ENCODE data around the gene PPP3CA. TPM values are rescaled to one million over a fixed set of nuclear protein-coding genes. Genes with fewer than 3 reads are reported as not detected.
"Not testable (repeated sequence)": the region's sequence is repeated elsewhere in the genome, so short reads cannot be mapped to it uniquely, and the experiment has no call there.

The PPP3CA gene
- total and polyA plus RNA-seq, 3 donors from 2014 or later, result 19.1 to 44.5 (median 39.1) TPM

DNA sequence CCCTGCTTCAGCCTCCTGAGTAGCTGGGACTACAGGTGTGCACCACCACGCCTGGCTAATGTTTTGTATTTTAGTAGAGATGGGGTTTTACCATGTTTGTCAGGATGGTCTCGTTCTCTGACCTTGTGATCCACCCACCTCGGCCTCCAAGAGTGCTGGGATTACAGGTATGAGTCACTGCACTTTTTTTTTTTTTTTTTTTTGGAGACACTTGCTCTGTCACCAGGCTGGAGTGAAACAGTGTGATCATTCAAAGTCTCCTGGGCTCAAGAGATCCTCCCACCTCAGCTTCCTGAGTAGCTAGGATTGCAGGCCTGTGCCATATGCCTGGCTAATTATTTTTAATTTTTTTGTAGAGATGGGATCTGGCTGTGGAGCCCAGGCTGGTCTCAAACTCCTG lies 338.8 kb downstream of the PPP3CA start:
- Histone ChIP-seq H3K4me1 (no peaks in the 10 kb centered on the region), H3K27me3 (no peaks in the 10 kb centered on the region), H3K36me3 (ENCODE audit: low read depth, missing control alignments) (no peaks in the 10 kb centered on the region), H3K27ac (no peak overlapping the region), H3K4me3 (no peak overlapping the region), H3K9me3 (no peaks in the 10 kb centered on the region)
- intact Hi-C loops (cut with DNase I; ENCODE audit: low total_unique reads), result no loop called here
- TF ChIP-seq POLR2A (IDR thresholded peaks at IDR 0.05), result no peak
- TF ChIP-seq, protein P1, sequence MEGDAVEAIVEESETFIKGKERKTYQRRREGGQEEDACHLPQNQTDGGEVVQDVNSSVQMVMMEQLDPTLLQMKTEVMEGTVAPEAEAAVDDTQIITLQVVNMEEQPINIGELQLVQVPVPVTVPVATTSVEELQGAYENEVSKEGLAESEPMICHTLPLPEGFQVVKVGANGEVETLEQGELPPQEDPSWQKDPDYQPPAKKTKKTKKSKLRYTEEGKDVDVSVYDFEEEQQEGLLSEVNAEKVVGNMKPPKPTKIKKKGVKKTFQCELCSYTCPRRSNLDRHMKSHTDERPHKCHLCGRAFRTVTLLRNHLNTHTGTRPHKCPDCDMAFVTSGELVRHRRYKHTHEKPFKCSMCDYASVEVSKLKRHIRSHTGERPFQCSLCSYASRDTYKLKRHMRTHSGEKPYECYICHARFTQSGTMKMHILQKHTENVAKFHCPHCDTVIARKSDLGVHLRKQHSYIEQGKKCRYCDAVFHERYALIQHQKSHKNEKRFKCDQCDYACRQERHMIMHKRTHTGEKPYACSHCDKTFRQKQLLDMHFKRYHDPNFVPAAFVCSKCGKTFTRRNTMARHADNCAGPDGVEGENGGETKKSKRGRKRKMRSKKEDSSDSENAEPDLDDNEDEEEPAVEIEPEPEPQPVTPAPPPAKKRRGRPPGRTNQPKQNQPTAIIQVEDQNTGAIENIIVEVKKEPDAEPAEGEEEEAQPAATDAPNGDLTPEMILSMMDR (IDR thresholded peaks at IDR 0.05), result no peak
- no peak for DNase-seq
- WGBS, 2 donors, result 96 to 98% methylated on average over 3 of the region's 3 CpGs

DNA sequence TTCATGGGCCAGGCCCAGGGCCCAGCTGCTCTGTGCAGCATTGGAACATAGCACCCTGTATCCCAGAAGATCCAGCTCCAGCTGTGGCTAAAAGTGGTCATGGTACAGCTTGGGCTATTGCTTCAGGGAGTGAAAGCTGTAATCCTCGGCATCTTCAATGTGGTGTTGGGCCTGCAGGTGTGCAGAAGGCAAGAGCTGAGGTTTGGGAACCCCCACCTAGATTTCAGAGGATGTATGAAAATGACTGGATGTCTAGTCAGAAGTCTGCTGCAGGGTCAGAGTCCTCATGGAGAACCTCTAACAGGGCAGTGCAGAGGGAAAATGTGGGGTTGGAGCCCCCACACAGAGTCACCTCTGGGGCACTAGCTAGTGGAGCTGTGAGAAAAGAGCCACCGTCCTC lies 341.7 kb downstream of the PPP3CA start:
- Histone ChIP-seq H3K4me3 (no peak overlapping the region), H3K27me3 (no peaks in the 10 kb centered on the region), H3K36me3 (ENCODE audit: low read depth, missing control alignments) (no peaks in the 10 kb centered on the region), H3K9me3 (no peaks in the 10 kb centered on the region), H3K4me1 (no peaks in the 10 kb centered on the region), H3K27ac (no peak overlapping the region)
- WGBS, 2 donors, result 90 to 100% methylated on average over 2 of the region's 2 CpGs
- DNase-seq, result no peak
- intact Hi-C loops (cut with DNase I; ENCODE audit: low total_unique reads), result no loop called here
- TF ChIP-seq, protein P1 (IDR thresholded peaks at IDR 0.05), result no peak
- no peak for TF ChIP-seq POLR2A (IDR thresholded peaks at IDR 0.05)

DNA sequence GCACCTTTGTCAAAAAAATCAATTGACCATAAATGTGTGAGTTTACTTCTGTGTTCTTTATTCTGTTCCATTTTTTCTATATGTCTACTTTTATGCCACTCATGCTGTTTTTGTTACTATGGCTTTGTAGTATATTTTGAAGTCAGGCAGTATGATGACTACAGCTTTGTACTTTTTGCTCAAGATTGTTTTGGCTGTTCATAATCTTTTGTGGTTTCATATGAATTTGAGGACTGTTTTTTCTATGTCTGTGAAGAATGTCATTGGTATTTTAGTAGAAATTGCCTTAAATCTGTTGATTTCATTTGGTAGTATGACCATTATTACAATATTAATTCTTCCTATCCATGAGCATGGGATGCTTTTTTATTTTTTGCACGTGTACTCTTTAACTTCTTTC lies 346.8 kb downstream of the PPP3CA start:
- Histone ChIP-seq H3K36me3 (ENCODE audit: low read depth, missing control alignments) (no peaks in the 10 kb centered on the region), H3K9me3 (no peaks in the 10 kb centered on the region), H3K27me3 (no peaks in the 10 kb centered on the region), H3K27ac (no peak overlapping the region), H3K4me1 (no peaks in the 10 kb centered on the region), H3K4me3 (no peak overlapping the region)
- DNase-seq, result no peak
- TF ChIP-seq, protein P1 (IDR thresholded peaks at IDR 0.05), result no peak
- no peak for TF ChIP-seq POLR2A (IDR thresholded peaks at IDR 0.05)
- 79 to 84% methylated on average over 1 of the region's 1 CpG for WGBS, 2 donors
- intact Hi-C loops (cut with DNase I; ENCODE audit: low total_unique reads), result no loop called here

- Histone ChIP-seq H3K9me3 (no peaks in the 10 kb centered on the region), H3K4me1 (no peaks in the 10 kb centered on the region), H3K27me3 (no peaks in the 10 kb centered on the region), H3K4me3 (no peak overlapping the region), H3K27ac (no peak overlapping the region), H3K36me3 (ENCODE audit: low read depth, missing control alignments) (no peaks in the 10 kb centered on the region)
- TF ChIP-seq, protein P1 (IDR thresholded peaks at IDR 0.05), result no peak
- no peak for TF ChIP-seq POLR2A (IDR thresholded peaks at IDR 0.05)
- DNase-seq, result no peak
- intact Hi-C loops (cut with DNase I; ENCODE audit: low total_unique reads), result no loop called here
- 88 to 92% methylated on average over 5 of the region's 5 CpGs for WGBS, 2 donors
Measured at GRCh38 chr4:100995671-100996070, 351.7 kb downstream of the PPP3CA start.

DNA sequence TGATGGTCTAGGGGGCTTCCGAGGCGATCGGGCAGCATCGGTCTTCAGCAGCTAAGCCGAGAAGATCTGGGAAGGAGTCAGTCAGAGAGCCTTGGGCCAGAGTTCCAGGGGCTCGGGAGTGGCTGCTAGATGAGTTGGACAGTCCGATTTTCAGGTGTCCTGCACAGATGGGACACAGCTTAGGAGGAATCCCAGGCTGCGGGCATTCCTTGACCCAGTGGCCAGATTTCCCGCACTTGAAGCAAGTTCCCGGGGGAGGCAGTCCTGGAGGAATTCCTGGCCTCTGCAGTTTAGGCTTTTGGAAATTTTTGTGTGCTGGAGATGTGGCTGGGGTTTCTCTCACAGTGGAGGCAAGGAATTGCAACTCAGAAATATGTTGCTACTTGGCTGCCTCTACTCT lies 352.3 kb downstream of the PPP3CA start:
- H3K4me1 ChIP-seq; H3K9me3 ChIP-seq; DNase-seq; H3K27me3 ChIP-seq; intact Hi-C loops (cut with DNase I; ENCODE audit: low total_unique reads); H3K36me3 ChIP-seq (ENCODE audit: low read depth, missing control alignments); H3K4me3 ChIP-seq; H3K27ac ChIP-seq: not testable (repeated sequence)
- 93 to 94% methylated on average over 8 to 10 of the region's 10 CpGs for WGBS, 2 donors

- H3K27me3 ChIP-seq; H3K27ac ChIP-seq; DNase-seq; H3K9me3 ChIP-seq; H3K36me3 ChIP-seq (ENCODE audit: low read depth, missing control alignments); H3K4me3 ChIP-seq; H3K4me1 ChIP-seq; intact Hi-C loops (cut with DNase I; ENCODE audit: low total_unique reads): not testable (repeated sequence)
- WGBS, 2 donors, result 92 to 95% methylated on average over 6 of the region's 6 CpGs
Measured at GRCh38 chr4:100991332-100992069, 355.8 kb downstream of the PPP3CA start.
